NCI-H510A (cell line): ENCODE measurements around the gene OR2V1.
"Not testable (repeated sequence)": the region's sequence is repeated elsewhere in the genome, so short reads cannot be mapped to it uniquely, and the experiment has no call there.

Source experiments
- DNase-seq: peaks from one replicate; lab custom pipeline; 2025; lab: John Stamatoyannopoulos, UW

The OR2V1 gene

DNA sequence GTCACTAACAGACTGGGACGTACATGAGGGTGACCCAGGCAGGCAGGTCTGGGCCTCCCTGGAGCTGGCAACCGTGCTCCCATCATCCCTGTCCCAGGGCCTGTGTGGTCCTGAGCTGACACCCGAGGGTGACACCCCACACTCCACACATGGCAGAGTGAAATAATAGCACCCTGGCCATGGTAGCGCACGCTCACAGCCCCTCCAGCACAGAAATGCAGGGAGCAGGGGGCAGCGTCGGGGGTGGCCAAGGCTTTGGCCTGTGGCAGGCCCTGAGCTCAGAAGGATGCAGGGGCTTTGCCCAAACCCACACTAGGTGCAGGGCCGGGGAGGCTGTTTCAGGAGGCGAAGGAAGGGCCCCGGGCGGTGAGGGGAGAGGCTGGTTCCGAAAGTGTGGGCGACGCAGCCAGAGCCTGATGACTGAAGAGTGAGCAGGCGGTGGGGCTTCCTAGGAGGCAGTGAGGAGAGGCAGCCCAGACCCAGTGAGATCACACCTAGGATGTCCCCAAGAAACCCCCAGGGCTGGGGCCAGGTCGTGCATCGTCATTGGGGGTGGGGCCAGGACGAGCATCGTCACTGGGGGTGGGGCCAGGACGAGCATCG is 29.3 kb upstream of the OR2V1 start:
- no peak for DNase-seq

DNA sequence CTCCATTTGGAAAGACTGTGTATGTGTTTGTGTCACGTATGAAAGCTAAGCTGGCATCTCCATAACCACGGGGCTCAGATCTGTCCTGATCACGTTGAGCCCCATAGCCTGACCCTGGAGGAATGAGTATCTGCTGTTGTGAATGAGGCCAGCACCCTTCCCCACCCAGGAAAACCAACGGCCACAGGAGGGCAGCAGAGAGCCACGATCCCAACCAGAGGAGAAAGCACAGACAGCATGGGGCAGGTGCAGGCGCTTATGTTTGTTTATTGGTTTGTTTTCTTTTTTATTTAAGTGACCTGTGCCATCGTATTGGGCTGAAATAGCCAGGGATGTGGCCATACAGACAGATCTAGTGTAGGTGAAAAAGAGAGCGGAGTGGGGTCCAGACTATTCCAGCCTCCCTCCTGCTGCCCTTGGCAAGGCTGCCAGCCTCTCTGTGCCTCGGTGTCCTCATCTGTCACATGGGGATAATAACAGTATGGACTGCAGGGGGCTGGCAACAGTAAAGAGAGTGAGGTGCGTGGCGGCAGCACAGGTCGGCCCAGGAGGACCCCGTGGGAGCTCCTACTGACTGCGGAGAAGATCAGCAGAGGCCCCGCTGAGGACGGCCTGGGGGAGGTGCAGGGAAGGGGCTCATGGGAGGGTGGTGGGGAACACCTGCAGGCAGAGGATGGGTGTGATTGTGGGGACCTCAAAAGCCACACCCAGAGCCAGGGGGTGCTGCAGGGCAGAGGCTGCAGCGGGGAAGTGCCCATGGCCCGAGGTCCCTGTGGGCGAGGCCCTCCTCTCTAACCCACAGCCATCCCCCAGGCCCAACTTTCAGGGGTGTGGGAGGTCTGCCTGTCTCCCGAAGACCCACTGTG is 28.6 kb upstream of the OR2V1 start:
- DNase-seq = no peak

DNA sequence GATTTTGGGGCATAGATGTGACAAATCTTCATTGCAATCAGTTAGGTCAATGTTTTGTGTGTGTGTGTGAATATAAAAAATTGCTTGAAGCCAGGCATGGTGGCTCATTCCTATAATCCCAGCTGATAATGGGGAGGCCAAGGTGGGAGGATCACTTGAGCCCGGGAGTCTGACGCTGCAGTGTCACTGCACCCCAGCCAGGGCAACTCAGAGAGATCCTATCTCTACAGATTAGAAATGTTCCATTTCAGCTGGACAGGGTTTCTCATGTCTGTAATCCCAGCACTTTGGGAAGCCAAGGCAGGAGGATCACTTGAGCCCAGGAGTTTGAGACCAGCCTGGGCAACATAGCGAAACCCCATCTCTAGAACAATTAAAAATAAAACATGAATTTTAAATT is 27.9 kb upstream of the OR2V1 start:
- DNase-seq = no peak

DNA sequence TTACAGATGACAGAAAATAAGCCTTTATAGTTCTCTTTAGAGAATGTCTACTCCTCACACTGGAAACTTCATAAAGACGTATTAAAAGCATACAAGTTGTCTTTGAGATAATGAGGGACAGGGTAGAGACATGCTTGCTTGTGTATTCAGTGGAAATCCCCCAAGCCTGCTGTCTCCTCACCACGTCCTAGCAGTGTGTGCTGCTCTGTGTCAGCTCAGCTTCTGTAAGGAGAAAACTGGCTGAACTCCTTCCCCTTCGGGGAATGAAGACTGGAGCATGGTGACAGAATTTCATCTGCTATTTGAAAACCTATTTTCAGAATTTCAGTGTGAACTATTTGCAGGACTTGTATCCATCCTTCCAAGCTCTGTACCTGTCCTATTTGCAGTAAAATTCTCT is 25.8 kb upstream of the OR2V1 start:
- no peak for DNase-seq

DNA sequence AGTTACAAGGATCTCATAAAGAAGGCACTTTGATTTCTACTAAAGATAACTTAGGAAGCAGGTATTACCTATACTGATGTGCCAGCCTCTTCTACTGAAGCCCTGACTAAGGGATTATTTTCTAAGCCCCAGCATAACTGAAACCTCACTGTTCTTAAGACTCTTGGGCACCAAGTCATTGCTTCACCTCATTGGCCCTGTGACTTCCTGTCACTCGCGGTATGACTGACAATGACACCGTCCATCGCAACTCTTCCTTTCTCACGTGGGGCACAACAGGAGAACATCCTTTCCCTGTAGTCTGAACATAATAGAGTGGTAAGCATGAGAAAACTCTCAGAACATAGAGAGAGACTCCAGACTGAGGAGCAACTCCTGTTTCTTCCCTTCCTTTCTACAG is 22.8 kb upstream of the OR2V1 start:
- DNase-seq = no peak

DNA sequence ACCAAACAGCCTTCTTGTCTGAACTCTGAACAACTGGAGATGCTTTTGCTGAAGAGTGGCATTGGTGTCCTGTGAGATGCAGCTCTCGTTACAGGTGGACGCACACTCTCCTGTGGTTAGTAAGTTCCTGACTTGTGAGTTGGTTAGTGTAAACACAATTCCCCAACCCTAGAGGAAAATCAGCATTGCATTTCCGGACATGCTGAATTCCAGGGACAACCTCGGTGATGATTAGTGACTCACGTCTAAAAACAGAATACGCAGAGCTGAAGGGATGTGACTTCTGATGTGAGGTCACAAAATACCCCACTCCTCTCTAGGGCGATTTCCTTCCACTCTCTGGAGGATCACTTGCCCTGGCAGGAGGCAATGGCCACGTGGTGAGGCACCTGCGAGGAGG is 21.4 kb upstream of the OR2V1 start:
- DNase-seq = no peak

DNA sequence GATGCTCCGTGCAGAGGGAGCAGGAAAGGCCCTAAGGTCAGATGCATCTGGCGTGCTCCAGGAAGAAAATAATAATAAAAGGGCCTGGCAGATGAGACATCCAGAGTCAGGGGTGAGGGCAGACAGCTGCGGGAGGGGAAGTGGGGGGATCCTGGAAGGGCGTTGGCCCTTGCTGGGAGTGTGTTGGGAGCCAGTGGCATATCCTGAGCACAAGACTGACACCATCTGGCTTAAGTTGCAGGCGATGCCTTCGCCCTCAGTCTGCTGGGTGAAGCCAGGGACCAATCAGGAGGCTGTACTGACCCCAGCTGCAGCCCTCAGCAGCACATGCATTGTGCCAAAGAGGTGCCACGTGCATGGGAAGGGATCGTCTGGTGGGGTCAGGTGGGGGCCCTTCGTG is 20.2 kb upstream of the OR2V1 start:
- no peak for DNase-seq

DNA sequence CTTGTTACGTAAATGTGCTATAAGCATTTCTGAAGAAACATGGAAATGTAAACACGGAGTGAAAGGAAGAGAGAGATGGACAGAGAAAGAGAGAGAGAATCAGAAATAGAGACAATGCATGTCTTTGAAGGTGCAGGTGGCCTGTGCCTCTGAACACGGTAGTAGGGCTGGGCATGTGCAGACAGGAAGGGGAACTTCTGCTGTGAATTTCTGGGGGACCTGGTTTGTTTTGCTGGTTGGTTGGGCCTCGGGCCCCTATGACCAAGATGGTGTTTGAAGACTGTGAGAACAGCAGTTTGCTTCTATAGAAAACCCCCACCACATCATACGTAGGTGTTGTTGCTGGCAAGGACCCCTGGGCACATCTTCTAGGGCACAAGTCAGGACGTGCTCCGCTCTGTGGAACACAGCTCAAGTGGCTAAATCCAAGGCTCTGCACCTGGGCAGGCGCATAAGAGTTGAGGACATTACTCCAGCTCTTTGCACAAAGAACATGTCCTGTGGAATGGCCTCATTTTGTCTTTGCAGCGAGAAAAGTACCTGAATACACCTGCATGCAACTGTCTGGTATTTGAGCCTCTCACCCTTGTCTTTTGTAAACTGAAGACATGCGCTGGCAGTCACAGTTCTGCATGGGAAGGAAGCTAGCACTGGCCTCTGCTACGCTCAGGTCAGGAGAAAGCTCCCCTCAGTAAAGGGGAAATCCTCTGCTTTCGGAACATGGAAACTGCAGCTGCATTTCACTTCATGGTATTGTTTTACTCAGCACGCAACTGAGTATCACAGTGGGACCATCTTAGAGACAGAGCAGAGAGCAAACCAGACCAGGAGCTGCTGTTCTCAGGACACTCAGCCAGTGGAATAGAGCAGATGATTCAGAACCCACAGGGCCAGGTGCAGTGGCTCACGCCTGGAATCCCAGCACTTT is 19.1 kb upstream of the OR2V1 start:
- DNase-seq = no peak

DNA sequence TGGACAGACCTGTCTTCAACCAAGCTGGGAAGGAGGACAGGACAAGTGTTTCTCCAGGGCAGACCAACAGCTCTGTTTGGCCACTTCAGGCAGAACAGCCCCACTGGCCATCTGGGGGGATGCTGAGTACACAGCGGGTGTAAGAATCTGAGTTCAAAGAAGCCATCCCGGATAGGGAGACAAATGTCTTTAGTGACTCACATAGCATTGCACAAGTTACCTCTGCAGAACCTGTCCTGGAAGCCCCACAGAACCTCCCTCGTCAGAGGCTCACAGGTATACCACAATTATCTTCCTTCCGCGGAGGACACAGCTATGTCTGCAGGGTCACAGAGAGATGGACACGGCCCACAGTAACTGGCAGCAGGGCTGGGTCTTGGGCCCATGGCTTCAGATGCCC is 18.4 kb upstream of the OR2V1 start:
- no peak for DNase-seq

DNA sequence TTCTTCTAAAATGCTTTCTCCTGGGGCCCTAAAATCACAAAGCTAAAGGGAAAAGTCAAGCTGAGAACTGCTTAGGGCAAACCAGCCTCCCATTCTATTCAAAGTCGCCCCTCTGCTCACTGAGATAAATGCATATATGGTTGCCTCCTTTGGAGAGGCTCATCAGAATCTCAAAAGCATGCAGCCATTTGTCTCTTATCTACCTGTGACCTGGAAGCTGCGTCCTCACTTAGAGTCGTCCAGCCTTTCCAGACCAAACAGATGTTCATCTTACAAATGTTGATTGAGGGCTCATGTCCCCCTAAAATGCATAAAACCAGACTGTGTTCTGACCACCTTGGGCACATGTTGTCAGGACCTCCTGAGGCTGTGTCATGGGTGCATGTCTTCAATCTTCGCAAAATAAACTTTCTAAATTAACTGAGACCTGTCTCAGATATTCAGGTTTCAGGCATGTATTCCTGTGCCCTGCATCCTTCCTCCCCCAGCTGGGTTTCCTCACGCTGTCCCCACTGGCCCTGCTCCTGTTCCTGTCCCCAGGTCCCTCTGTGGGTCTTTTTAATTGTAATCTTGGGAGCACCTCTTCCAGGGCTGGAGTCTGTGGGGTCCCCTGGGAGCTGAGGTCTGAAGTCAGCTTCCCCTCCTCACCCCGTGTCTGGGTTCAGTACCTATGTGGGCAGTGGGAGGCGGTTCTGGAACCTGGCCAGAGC is 16.1 kb upstream of the OR2V1 start, which contains the start of gene OR2V2:
OR2V2 (plus strand) TSS at position 660 of the 710 bp plus-strand sequence. CDS start 7,357 bp downstream, outside the sequence.
- not testable (repeated sequence) for DNase-seq

DNA sequence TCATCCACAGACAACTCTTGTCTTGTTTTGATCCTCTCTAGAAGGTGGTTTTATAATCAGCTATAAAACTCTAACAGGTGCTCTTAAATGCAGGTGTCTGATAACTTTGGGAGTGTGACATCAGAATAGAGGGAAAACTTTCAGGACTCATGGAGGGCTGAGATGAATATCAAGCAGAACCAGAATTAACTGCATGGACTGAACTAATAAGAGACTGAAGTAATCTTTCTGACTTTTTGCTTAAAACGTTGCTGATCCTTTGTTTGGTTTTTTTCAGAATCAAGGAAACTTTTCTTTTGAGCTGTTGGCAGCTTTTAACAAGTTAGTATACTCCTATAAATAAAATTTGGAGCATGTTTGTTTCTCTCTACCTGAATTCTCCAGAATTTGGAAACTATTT is 14.2 kb upstream of the OR2V1 start:
- DNase-seq = no peak

DNA sequence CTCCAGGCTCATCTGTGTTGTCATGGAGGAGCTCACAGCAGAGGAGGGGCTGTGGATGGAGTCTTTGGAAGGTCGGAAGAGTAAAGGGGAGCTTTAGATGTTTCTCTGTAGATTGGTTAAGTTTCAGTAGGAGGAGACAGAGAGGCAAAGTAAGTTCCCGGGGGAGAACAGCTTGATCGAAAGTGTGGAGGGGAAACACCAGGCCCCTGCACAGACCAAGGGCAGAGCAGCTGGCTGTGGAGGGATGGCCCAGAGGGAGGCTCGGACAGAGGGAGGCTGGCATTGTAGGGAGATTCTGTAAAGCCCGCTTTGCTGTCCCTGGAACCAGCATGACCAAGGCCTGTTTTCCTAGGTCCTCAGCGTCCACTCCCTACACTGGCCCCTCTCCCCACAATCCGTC is 11.1 kb upstream of the OR2V1 start:
- DNase-seq = no peak

DNA sequence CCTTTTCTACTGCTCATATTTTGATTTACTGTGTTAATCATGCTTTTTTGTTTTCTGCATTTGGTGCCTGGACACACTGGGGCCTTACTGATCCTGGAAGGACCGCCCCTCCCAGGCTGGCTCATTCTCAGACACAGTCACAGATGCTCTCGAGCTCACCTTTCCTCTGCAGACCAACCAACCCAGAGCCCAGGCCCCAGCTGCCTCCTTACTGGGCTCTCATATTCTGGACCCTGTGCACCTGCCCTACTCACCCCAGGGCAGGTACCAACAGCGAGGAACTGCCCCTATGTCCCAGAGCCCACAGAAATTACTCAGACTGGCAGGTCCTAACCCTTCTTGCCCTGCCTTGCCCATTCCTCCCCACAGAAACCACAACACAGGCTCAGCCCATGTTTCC is 9.8 kb upstream of the OR2V1 start:
- no peak for DNase-seq

DNA sequence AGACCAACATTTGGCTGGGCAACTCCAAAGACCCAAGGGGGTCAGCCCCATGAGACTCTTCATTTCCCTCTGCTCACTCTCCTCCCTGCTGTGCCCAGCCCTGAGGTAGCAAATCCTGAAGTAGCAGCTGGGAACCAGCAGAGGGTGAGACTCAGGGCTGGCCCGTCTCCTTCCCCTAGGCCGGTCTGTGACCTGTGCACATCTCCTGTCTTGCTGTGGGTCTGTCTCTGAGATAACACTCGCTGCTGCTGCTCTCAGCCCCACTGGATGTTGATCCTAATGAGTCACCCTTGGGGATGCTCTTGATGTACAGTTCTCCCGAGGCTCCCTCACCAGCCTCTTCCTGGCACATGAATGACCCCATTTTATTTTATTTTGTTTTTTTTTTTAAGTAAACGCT is 7.3 kb upstream of the OR2V1 start:
- DNase-seq = no peak

DNA sequence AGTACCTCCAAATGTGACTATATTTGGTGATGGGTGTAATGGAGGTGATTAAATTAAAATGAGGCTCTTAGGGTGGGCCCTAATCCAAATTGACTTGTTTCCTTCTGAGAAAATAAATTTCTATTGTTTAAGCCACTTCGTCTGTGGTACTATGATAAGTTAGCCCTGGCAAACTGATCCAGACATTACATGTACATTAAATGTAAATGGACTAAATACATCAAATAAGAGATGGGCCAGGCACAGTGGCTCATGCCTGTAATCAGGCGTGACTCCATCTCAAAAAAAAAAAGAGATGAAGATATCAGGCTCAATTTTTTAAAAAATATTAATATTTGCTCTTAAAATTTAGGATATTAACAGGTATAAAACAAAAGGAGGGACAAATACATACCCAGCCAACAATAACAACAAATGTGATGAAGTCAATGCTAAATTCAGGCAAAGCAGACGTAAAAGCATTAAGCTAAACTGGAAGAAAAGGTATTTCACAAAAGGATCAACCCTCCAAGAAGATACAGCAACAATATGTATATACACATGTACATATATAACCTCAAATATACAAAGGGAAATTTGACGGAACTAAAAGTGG is 5.5 kb upstream of the OR2V1 start:
- no peak for DNase-seq

DNA sequence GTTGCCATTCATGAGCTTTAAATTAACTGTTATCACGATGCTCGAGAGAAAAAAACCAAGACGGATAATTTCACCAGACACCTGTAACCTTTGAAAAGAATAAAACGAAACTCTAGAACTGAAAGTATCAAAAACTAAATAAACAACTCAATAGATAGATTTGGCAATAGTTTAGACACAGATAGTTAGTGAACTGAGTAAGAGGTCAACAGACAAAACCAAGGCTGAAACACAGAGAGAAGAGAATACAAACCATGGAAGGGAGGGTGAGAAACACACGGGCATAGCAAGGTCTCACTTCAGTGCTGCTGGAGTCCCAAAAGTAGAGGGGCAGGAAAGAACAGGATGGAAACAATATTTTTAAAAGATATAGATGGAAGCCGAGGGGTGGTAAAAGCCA is 3.3 kb upstream of the OR2V1 start:
- no peak for DNase-seq

DNA sequence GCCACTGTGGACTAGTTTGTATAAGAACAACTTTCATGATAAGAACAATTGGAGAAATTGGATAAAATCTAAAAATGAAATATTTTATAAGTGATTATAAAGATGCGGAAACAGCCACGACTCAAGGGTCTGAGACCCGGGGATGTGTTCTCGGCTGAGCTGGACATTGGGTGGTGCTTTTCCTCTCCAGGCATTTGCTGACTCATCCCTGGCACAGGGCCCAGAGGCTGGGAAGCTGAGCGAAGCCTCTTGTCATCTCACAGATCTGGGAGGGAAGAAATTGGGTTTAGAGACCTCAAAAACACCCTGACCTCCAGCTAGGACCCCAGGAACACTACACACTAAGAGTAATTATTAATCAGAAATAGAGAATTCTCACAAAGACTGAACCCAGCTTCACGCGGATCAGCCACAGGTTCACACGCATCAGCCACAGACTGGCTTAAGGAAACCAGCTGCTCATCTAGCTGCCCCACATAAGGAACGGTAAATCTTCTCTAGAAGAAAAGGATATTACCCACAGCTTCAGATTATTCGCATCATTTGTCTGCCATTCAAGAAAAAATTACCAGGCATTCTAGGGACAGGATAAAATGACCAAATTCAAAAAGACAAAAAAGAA is 2.8 kb upstream of the OR2V1 start:
- DNase-seq = no peak

DNA sequence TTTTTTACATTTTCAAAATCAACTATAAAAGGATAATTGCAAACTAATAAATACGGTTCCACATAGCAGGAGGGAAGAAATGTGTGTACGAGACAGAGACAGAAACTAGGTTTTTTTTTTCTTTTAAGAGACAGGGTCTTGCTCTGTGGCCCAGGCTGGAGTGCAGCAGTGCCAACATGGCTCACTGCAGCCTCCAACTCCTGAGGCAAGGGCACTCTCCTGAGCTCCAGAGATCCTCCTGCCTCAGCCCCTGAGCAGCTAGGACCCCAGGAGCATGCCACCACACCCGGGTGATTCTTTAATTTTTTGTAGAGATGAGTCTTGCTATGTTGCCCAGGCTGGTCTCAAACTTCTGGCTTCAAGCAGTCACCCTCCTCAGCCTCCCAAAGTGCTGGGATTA is 2.1 kb upstream of the OR2V1 start:
- no peak for DNase-seq

DNA sequence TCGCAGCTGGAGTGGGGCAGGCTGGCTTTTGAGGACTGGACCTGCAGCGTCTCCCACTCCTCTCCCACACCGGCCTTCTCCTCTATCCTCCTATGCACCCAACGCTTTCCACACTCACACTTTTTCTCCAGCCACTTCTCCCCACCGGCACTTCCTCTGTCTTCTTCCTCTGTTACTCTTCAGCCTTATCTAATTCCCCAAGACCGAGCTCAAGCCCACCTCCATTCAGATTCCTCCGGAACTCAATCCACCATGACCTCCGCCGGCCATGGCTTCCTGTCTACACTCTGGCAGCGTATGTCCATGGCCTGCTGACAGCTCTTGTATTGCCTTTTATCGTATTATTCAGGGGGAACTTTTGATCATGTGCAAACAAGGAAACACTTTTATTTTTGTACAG is 545 bp upstream of the OR2V1 start:
- no peak for DNase-seq

DNA sequence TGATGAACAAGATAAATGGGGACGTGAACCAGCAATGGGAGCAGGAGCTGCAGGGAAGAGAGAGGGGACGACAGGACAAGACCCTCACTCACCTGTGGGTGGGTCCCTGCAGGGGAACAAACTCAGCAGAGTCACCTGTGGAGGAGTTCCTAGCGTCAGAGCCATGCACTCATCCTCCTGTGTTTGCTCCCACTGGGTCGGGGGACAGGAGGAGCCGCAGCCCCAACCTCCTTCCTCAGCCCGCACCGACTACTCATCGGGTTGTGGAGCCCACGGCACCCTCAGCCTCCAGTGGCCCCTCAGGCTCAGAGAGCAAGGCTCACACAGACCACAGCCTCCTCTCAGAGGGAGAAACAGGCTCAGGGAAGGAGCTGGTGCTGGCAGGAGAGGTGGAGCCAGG is 888 bp downstream of the OR2V1 start:
- not testable (repeated sequence) for DNase-seq

DNA sequence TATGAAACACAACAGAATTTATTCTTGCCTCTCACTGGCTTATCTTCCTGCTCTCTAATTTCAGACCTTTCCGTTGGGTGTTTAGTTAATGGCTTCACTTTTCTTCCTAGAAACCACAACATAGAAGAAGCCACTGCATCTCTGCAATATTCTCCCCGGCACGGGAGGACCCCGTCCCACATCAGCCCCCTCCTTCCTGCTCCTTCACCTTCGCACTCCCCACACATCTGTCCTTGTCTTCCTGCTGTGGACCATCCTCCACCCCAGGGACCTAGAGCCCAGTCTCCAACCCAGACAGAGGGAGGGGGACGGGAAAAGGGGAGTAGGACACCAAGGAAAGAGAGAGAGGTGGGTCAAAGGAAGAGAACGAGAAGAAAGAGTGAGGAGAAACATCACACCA is 1.4 kb downstream of the OR2V1 start:
- no peak for DNase-seq
